Lower lobe of right lung (tissue), 2 donors: Measurements from ENCODE around the gene ZNF398. TPM values are rescaled to one million over a fixed set of nuclear protein-coding genes. Genes with fewer than 3 reads are reported as not detected.

Experiments used
- ATAC-seq, 2 donors: fragments of 200-7000 bp; cut with Tn5 transposase; one replicate each; pipeline ENCODE4 v1.9.1; 2020 to 2022; ENCODE audit warnings: mild to moderate bottlenecking in 2 of 2, moderate library complexity in 2 of 2
- DNase-seq: peaks from one replicate; pipeline ENCODE4 v3.0.0-alpha.2; 2020
- H3K27ac ChIP-seq: fragments of 200-600 bp; one replicate; pipeline ENCODE4 v1.8.0; 2022
- H3K27me3 ChIP-seq: fragments of 200-600 bp; one replicate; pipeline ENCODE4 v1.8.0; 2022; ENCODE audit warnings: low read depth
- H3K36me3 ChIP-seq: fragments of 200-600 bp; one replicate; pipeline ENCODE4 v1.8.0; 2022; ENCODE audit warnings: mild to moderate bottlenecking
- H3K4me1 ChIP-seq: fragments of 200-600 bp; one replicate; pipeline ENCODE4 v1.8.0; 2022
- H3K4me3 ChIP-seq: fragments of 200-600 bp; one replicate; pipeline ENCODE4 v1.8.0; 2022; ENCODE audit warnings: mild to moderate bottlenecking
- H3K9me3 ChIP-seq: fragments of 200-600 bp; one replicate; pipeline ENCODE4 v1.8.0; 2022
- CTCF ChIP-seq: fragments of 200-600 bp; IDR thresholded peaks from one replicate; pipeline ENCODE4 v1.8.0; 2022; ENCODE audit warnings: antibody characterized with exemption, mild to moderate bottlenecking
- intact Hi-C: fragments of 100-400 bp; cut with DNase I; formaldehyde crosslinking; loops from one replicate; pipeline ENCODE4 v1.11.0; 2022
- total RNA-seq: library from RNA; stranded (reverse); fragmentation: NEBNext Ultra II Directional; extraction: Animal tissue kit (Norgen Biotek cat#: 25700); gene quantifications from one replicate; pipeline ENCODE4 v1.2.1, GENCODE V29; 2021
- donor health status: DM: no; HTN: yes; CAD: no; lungs with severe emphysema.

The ZNF398 gene
- total RNA-seq, 1 donor from 2014 or later = 13.2 TPM

GRCh38 chr7:149104214-149104613, 43.0 kb upstream of the ZNF398 start:
- intact Hi-C loops = no loop called here
- DNase-seq (no peak), ATAC-seq (no peak)
- Histone ChIP-seq H3K4me1 (no peaks in the 10 kb centered on the region), H3K27ac (no peak overlapping the region), H3K36me3 (peaks cover 6% of the 10 kb centered on the region), H3K27me3 (no peaks in the 10 kb centered on the region), H3K4me3 (no peak overlapping the region), H3K9me3 (no peaks in the 10 kb centered on the region)
- TF ChIP-seq CTCF = no peak

- intact Hi-C loops = no loop called here
- no peaks in the 10 kb centered on the region for H3K27me3 ChIP-seq
- H3K27ac ChIP-seq = no peak overlapping the region
- H3K4me3 ChIP-seq = no peak overlapping the region
- no peak for TF ChIP-seq CTCF
- no peaks in the 10 kb centered on the region for H3K4me1 ChIP-seq
- H3K36me3 ChIP-seq = peaks cover 6% of the 10 kb centered on the region
- ATAC-seq = peak in 1 of 2 donors; percentile 30
- DNase-seq = no peak
- no peaks in the 10 kb centered on the region for H3K9me3 ChIP-seq
These were observed 42.5 kb upstream of the ZNF398 start for GRCh38 chr7:149104749-149105148.

GRCh38 chr7:149109969-149110368, 37.3 kb upstream of the ZNF398 start:
- no peak for DNase-seq
- intact Hi-C loops = no loop called here

GRCh38 chr7:149125189-149125862, 21.9 kb upstream of the ZNF398 start:
- H3K36me3 ChIP-seq = peaks cover 4% of the 10 kb centered on the region
- intact Hi-C loops = no loop called here
- peak overlapping the region; percentile 96 for H3K27ac ChIP-seq
- peaks cover 17% of the 10 kb centered on the region for H3K4me1 ChIP-seq
- ATAC-seq (no peak), DNase-seq (no peak)
- no peaks in the 10 kb centered on the region for H3K27me3 ChIP-seq
- no peak for TF ChIP-seq CTCF
- no peaks in the 10 kb centered on the region for H3K9me3 ChIP-seq
- H3K4me3 ChIP-seq = peak overlapping the region; percentile 99

More at GRCh38 chr7:149109969-149110368, 37.3 kb upstream of the ZNF398 start:
- H3K36me3 ChIP-seq = no peaks in the 10 kb centered on the region
- no peaks in the 10 kb centered on the region for H3K9me3 ChIP-seq
- no peak overlapping the region for H3K4me3 ChIP-seq
- H3K27me3 ChIP-seq = no peaks in the 10 kb centered on the region
- TF ChIP-seq CTCF = no peak
- H3K4me1 ChIP-seq = no peaks in the 10 kb centered on the region
- ATAC-seq = no peak
- no peak overlapping the region for H3K27ac ChIP-seq

GRCh38 chr7:149125863-149126661, 21.2 kb upstream of the ZNF398 start, which contains the start of gene ZNF425:
Gene ZNF425, minus strand, starts transcription at chr7:149126324. Its CDS starts 111 bp downstream, at chr7:149126213.
- no peaks in the 10 kb centered on the region for H3K9me3 ChIP-seq
- ATAC-seq = peak; percentile 95 to 99
- intact Hi-C loops = no loop called here
- H3K4me1 ChIP-seq = peaks cover 17% of the 10 kb centered on the region
- H3K27me3 ChIP-seq = no peaks in the 10 kb centered on the region
- peak; percentile 94 for DNase-seq
- H3K4me3 ChIP-seq = peak within 1 kb of the TSS; percentile 99
- H3K36me3 ChIP-seq = peaks cover 6% of the 10 kb centered on the region
- H3K27ac ChIP-seq = peak within 1 kb of the TSS; percentile 96
- TF ChIP-seq CTCF = peak; percentile 95
